Panc1 (cell line): ENCODE results near the gene CDK14. TPM values are rescaled to one million over a fixed set of nuclear protein-coding genes. Genes with fewer than 3 reads are reported as not detected.

Experiments used
- ATAC-seq: fragments of 200-7000 bp; cut with Tn5 transposase; 2 replicates; pipeline ENCODE4 v1.9.1; 2020; ENCODE audit warnings: mild to moderate bottlenecking, moderate library complexity
- BruUV-seq: library from RNA; stranded (reverse); fragments of 400-500 nt; replicated peaks from 2 replicates; lab custom pipeline; 2021; lab: Mats Ljungman, UMichigan
- CTCF ChIA-PET: fragments of 300-600 bp; sonication (Branson Sonifier 250); formaldehyde crosslinking; loops from one replicate; lab custom pipeline; 2022; ENCODE audit warnings: antibody characterized with exemption; lab: Charles Lee
- POLR2A ChIA-PET: fragments of 300-600 bp; sonication (Branson Sonifier 250); formaldehyde crosslinking; loops from one replicate; lab custom pipeline; 2022; ENCODE audit warnings: antibody characterized with exemption; lab: Charles Lee
- DNase-seq: peaks from one replicate; pipeline ENCODE4 v3.0.0-alpha.2; 2010; ENCODE audit warnings: low read depth, low spot score
- H3K27ac ChIP-seq: 2 replicates; pipeline ENCODE4 v1.5.1; 2011; ENCODE audit warnings: mild to moderate bottlenecking, low read length, inconsistent platforms
- H3K27me3 ChIP-seq: fragments of 200-500 bp; sonication (Bioruptor generic); 2 replicates; pipeline ENCODE4 v1.6.0; 2014; ENCODE audit warnings: low read length, inconsistent platforms; ENCODE audit not compliant: control insufficient read depth, insufficient read depth
- H3K36me3 ChIP-seq: fragments of 200-500 bp; sonication (Bioruptor generic); 2 replicates; pipeline ENCODE4 v1.5.1; 2014; ENCODE audit warnings: inconsistent platforms, mild to moderate bottlenecking, low read length, moderate library complexity; ENCODE audit not compliant: control insufficient read depth, insufficient read depth
- H3K4me1 ChIP-seq: 2 replicates; pipeline ENCODE4 v1.5.1; 2011; ENCODE audit warnings: inconsistent platforms, mild to moderate bottlenecking, low read length, moderate library complexity; ENCODE audit not compliant: control insufficient read depth, insufficient read depth
- H3K4me3 ChIP-seq, 2 experiments: 2 replicates each; pipeline ENCODE4 v1.5.1; 2011 to 2012; ENCODE audit warnings: low read depth in 2 of 2, low read length in 2 of 2, mild to moderate bottlenecking in 2 of 2, inconsistent platforms in 1 of 2, moderate library complexity in 1 of 2
- H3K9me3 ChIP-seq: fragments of 200-500 bp; sonication (Bioruptor generic); 2 replicates; pipeline ENCODE4 v1.5.1; 2014; ENCODE audit warnings: low read depth, mild to moderate bottlenecking, inconsistent platforms, low read length, moderate library complexity; ENCODE audit not compliant: control insufficient read depth, insufficient read depth
- POLR2AphosphoS5 ChIP-seq: IDR thresholded peaks from 2 replicates; pipeline ENCODE4 v1.6.1; 2012; ENCODE audit warnings: mild to moderate bottlenecking, low read depth, low read length, moderate library complexity
- REST ChIP-seq, 2 experiments: IDR thresholded peaks; 2 replicates each; pipeline ENCODE4 v1.6.1; 2011 to 2012; ENCODE audit warnings: low read depth in 2 of 2, control low read depth in 1 of 2, low read length in 1 of 2, mild to moderate bottlenecking in 1 of 2, moderate library complexity in 1 of 2; ENCODE audit not compliant: insufficient read depth in 1 of 2
- SIN3A ChIP-seq: IDR thresholded peaks from 2 replicates; pipeline ENCODE4 v1.6.1; 2012; ENCODE audit warnings: low read depth, mild to moderate bottlenecking, low read length, moderate library complexity, borderline replicate concordance; ENCODE audit not compliant: insufficient read depth
- TCF7L2 ChIP-seq: IDR thresholded peaks from 2 replicates; pipeline ENCODE4 v1.6.1; 2011; ENCODE audit warnings: mild to moderate bottlenecking, low read depth, low read length, inconsistent platforms
- in situ Hi-C: cut with HindIII; loops from 2 replicates; pipeline ENCODE4 v1.10.0; 2016; ENCODE audit warnings: low sequenced_read_pairs, low pct_unique_long_range_greater_than_20kb
- intact Hi-C: fragments of 100-400 bp; cut with micrococcal nuclease; formaldehyde crosslinking; loops from one replicate; pipeline ENCODE4 v1.10.0; 2022; ENCODE audit not compliant: unreplicated experiment
- total RNA-seq: library from RNA; stranded (reverse); gene quantifications from one replicate; pipeline ENCODE4 v1.2.1, GENCODE V29; 2021; ENCODE audit not compliant: unreplicated experiment
- TF ChIP-seq, protein P1 (sequence below): fragments of 450-650 bp; IDR thresholded peaks from 2 replicates; pipeline ENCODE4 v1.5.1; 2017; ENCODE audit warnings: mild to moderate bottlenecking

Gene CDK14
- total RNA-seq, 1 experiment from 2014 or later, result 3.0 TPM

DNA sequence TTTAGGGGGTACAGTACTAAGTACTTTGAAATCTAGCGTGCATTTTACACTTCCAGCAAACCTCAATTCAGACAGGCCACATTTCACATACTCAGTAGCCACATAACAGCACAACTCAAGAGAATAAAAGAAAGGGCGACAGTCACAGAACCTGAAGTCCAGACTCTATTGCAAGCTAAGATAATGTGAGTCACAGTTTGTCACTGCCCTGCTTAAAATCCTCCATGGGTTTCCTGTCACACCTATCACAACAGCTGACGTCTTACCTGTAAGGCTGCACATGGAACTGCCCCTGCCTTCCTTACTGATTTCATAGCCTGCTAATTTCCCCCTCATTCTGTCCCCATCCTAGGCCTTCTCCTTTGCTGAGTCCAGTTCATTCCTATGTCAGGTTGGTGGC lies 16.1 kb upstream of the CDK14 start:
- no peak overlapping the region for H3K27ac ChIP-seq
- BruUV-seq, result no TSS peak
- no peak overlapping the region for H3K4me3 ChIP-seq
- H3K4me1 ChIP-seq, result no peaks in the 10 kb centered on the region
- H3K36me3 ChIP-seq, result no peaks in the 10 kb centered on the region
- in situ Hi-C loops, result no loop called here
- CTCF ChIA-PET, result no interaction called here
- TF ChIP-seq TCF7L2 (no peak), REST (IDR thresholded peaks at IDR 0.05; ENCODE audit: insufficient read depth in 1 of 2, low read depth in 2 of 2, low read length in 1 of 2) (no peak), SIN3A (no peak), POLR2AphosphoS5 (no peak)
- TF ChIP-seq, protein P1, sequence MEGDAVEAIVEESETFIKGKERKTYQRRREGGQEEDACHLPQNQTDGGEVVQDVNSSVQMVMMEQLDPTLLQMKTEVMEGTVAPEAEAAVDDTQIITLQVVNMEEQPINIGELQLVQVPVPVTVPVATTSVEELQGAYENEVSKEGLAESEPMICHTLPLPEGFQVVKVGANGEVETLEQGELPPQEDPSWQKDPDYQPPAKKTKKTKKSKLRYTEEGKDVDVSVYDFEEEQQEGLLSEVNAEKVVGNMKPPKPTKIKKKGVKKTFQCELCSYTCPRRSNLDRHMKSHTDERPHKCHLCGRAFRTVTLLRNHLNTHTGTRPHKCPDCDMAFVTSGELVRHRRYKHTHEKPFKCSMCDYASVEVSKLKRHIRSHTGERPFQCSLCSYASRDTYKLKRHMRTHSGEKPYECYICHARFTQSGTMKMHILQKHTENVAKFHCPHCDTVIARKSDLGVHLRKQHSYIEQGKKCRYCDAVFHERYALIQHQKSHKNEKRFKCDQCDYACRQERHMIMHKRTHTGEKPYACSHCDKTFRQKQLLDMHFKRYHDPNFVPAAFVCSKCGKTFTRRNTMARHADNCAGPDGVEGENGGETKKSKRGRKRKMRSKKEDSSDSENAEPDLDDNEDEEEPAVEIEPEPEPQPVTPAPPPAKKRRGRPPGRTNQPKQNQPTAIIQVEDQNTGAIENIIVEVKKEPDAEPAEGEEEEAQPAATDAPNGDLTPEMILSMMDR, result no peak
- no peaks in the 10 kb centered on the region for H3K9me3 ChIP-seq
- intact Hi-C loops, result no loop called here
- no peak for ATAC-seq
- H3K27me3 ChIP-seq, result no peaks in the 10 kb centered on the region
- POLR2A ChIA-PET, result no interaction called here
- no peak for DNase-seq

DNA sequence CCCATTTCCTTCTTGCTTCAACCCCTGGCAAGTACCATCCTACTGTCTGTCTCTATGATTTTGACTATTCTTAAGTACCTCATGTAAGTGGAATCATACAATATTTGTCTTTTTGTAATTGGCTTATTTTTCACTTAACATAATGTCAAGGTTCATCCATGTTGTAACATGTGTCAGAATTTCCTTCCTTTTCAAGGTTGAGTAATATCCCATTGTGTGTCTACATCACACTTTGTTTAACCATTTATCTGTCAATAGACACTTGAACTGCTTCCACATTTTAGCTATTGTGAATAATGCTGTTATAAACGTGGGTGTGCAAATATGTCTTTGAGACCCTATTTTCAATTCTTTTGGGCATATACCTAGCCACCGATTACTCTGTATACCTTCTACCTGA lies 14.0 kb upstream of the CDK14 start:
- Histone ChIP-seq H3K4me3 (no peak overlapping the region), H3K27ac (no peak overlapping the region), H3K27me3 (no peaks in the 10 kb centered on the region), H3K36me3 (no peaks in the 10 kb centered on the region), H3K9me3 (no peaks in the 10 kb centered on the region), H3K4me1 (no peaks in the 10 kb centered on the region)
- POLR2A ChIA-PET, result no interaction called here
- ATAC-seq (no peak), DNase-seq (no peak)
- TF ChIP-seq SIN3A (no peak), REST (IDR thresholded peaks at IDR 0.05; ENCODE audit: insufficient read depth in 1 of 2, low read depth in 2 of 2, low read length in 1 of 2) (no peak), POLR2AphosphoS5 (no peak), TCF7L2 (no peak)
- TF ChIP-seq, protein P1, result no peak
- intact Hi-C loops, result no loop called here
- in situ Hi-C loops, result no loop called here
- CTCF ChIA-PET, result no interaction called here
- BruUV-seq, result no TSS peak
